NCI-H2227 treated with DMSO at 0.1 percent for 48 hours (cell line): ENCODE results near the gene DOCK11.
A peak's percentile ranks its signal among the peaks of the same experiment; 100 is the strongest.

Experiments
- DNase-seq: peaks from one replicate; lab custom pipeline; 2025; lab: John Stamatoyannopoulos, UW

The DOCK11 gene

DNA sequence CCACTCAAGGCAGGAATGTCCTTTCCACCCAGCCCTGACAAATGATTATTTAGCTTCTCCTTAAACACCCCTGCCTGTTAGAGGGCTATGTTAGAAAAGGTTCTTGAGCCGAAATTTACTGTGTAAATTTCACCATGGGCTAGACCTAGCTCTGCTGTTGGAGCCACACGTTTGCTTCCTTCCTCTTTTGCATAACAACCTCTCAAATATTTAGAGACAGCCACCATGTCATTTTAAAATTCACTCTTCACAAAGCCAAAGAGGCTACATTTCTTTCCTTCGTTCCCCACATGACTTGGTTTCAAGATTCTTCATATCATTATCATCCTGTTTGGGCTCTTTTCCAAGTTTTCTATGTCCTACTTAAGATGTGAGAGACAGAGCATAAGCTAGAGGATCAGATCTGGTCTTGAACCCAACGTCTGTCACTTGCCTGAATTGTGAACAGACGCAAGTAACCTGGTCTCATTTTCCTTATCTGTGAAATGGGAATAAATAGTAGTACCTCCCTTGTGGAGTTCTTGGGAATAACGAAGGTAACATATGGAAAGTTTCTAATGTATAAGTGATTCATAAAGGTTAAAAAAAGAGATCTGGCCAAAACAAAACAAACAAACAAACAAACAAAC is 6.7 kb downstream of the DOCK11 start:
- DNase-seq = no peak

DNA sequence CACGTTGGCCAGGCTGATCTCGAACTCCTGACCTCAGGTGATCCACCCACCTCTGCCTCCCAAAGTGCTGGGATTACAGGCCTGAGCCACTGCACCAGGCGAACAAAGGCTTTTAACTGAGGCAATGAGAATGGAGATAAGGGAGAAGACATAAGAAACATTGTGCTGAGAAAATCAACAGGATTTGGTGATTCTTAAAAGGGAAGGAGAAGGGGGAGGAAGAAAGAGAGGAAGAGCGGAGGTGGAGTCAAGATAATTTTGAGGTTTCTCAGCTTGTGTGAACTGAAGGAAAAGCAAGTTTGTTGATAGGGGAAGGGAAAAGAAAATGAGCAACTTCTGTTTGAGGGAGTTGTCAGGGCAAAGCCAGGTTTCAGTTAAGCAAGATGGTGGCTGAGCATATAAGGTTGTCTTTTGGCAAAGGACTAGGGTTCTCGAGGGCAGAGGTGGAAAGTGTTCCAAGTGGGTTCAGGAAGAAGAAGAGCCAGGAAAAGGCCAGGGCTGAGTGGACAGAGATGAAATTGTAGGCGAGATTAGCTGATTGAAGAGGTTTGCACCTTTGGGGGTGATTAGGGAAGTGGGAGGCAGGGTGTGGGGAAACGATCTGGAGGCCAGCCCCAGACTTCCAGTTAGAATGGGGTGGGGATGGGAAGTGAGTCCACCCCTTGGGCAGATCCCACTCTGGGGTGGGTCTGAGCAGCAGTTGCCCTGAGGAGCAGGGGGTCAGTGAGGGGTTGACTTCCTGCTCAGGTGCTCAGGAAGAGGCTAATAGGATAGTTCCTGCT is 7.8 kb downstream of the DOCK11 start:
- DNase-seq = no peak

DNA sequence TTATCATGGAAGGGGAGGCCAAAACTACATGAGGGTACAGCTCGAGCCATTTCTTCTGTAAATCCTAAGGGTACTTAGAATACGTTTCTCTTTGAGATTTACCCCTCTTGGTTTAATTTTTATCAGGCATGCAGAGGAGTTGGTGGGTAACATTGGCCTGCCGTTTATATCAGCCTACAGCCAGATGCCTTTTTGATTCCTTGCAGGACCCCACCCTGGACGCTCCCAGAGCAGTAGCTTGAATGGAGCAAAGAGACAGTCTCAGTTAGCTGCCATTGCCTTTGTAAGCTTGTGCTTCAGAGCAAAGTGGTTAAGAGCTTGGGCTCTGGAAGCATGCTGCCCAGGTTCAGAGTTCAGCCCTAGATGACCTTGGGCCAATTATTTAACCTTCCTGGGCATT is 9.0 kb downstream of the DOCK11 start:
- no peak for DNase-seq

DNA sequence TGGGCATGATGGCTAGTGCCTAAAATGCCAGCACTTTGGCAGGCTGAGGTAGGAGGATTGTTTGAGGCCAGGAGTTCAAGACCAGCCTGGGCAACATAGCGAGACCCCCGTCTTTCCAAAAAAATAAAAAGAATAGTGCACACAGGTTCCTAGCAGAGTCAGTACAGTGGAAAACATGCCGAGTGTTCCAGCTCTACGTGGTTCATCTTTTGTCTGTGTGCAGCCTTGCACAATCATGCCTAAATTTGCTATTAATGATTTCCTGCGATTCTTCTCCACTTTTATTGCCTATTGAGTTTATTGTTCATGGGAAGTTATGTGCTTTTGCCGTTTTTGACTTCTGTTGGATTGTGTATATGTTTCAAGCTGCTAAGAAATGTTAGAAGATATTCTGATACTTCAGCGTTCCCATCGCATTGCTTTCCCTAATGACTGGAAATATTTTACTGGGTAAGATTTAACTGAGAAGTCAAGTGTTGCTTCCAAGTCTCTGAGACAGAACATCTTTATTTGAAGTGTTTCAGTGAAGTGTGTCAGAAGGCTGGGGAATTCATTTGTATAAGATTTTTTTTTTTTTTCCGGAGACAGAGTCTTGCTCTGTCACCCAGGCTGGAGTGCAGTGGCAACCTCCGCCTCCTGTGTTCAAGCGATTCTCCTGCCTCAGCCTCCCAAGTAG is 11.3 kb downstream of the DOCK11 start:
- DNase-seq = no peak

DNA sequence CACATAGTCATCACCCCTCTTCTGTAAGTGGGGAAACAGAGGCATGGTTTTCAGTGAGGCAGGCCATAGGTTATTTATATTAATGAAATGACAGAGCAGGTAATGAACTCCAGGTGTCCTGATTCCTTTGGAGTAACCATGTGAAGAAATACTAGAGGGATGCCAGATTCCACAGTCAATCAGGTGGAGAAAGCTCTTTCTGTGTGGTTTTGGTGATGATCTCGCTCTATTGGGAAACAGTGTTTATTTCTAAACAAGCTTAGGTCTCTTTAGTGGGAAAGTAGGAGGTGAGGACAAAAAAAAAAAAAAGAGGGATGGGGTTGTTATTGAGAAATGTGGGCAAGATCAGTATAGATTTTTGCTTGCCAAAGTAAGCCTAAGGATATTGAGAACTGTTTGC is 12.2 kb downstream of the DOCK11 start:
- DNase-seq = no peak

DNA sequence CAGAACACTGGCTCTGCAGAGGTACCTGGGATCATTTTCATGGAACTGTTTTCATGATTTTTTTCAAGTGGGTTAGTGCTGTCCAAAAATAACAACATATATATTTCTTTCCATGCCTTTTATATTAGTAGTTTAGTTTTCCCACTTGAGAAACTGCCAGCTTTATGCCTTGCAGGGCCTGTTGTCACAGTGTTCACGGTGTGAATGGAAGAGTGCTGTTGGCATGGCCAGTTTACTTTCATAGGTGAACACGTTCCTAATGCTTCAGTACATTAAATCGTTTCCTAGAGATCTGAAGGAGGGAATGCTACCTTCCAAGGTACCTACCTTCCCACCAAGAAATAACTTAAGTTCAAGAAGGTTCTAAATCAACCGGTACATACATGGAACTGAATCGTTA is 12.6 kb downstream of the DOCK11 start:
- no peak for DNase-seq

DNA sequence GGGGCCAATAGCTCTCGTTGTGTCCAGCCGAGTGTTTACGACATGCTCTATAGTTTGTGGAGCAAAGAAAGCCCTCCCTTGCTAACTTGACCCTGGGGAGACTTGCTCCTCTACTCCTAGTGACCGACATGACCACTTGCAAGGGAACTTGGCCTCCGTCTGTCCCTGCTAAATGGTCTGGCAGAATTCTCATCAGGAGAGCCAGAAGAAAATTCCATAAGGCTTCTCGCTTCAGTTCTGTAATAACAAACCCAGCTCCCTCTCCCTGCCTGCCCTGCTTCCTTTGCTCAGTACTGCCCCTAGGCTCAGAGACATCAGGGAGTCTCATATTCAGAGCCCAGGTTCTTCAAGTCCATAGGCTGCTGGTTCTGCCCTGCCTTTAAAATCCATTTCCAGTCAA is 13.0 kb downstream of the DOCK11 start:
- DNase-seq = no peak

DNA sequence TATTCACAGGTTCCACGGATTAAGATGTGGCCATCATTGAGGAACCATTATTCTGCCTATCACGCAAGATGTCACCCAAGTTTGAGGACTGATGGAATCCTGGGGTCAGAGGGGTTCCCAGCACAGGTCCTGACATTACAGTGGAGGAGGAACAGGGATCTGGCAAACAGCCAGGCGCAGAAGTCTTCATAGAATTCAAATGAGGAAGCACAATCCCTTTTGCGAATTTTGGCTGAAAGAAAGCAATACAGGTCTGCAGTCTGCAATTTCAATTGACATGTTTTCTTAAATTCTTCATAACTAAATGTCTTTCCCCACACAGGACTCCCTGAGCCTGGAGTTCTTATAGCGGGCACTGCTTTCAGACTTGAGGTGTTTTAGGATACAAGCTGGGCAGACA is 14.5 kb downstream of the DOCK11 start:
- DNase-seq = no peak

DNA sequence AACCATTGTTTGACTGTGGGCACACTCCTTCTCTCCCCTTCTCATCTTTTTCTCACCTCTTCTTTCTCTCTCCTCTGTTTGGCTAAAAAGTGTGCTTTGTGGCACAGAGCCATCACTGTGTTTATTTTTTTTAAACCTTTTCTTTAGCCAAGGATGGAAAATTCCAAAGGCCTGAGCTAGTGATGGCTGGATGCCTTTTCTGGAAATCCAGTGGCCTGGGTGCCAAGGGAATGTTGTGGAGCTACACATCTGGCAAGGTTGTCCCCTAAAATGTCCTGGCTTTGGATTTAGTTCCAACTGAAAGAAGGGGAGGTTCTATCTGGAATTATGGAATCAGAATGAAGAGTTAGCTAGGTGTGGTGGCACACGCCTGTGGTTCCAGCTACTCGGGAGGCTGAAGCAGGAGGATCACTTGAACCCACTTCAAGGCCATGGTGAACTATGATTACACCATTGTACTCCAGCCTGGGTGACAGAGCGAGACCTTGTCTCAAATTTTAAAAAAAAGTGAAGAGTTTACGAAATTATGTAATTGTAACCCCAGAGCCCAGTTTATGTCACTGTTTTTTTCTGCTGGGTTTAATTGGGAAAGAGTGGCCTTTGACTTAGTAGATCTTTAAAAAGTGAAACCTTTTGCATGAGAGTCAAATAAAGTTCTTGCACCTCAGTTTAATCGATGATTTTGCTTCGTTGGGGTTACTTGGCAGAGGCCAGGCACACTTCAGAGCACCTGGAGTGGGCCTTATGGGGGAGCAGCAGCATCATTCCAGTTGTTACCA is 17.7 kb downstream of the DOCK11 start:
- no peak for DNase-seq

DNA sequence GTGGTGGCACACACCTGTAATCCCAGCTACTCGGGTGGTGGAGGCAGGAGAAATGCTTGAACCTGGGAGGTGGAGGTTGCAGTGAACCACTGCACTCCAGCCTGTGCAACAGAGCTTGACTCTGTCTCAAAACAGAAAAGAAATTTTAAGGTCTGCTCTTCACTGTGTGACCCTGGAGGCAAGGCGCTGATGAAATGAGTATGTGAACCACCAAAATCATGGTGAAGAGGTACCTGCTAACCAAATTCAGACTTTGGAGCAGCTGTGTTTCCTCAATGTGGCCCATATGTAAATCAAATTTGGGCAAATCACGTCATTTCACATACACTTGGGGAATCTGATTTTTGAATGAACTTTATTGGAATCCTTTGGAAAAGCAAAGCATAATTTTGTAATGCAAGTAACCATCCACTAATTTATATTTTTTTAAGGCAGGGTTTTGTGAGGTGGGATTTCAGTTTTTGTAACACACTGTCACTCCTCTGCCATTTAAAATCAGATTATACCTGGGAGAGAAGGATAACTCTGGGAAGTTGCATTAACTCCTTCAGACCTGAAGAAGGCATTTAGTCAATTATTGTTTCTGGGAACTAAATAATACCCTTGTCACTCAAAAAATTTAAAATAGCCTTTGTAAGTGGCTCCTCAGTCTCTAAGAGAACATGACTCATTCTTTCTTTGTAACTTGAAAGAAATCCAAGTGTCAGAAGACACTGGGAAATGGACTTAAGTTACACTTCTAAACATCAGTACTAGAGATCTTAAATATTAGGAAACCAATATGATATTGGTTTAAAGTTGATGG is 24.0 kb downstream of the DOCK11 start:
- peak; percentile 8 for DNase-seq

DNA sequence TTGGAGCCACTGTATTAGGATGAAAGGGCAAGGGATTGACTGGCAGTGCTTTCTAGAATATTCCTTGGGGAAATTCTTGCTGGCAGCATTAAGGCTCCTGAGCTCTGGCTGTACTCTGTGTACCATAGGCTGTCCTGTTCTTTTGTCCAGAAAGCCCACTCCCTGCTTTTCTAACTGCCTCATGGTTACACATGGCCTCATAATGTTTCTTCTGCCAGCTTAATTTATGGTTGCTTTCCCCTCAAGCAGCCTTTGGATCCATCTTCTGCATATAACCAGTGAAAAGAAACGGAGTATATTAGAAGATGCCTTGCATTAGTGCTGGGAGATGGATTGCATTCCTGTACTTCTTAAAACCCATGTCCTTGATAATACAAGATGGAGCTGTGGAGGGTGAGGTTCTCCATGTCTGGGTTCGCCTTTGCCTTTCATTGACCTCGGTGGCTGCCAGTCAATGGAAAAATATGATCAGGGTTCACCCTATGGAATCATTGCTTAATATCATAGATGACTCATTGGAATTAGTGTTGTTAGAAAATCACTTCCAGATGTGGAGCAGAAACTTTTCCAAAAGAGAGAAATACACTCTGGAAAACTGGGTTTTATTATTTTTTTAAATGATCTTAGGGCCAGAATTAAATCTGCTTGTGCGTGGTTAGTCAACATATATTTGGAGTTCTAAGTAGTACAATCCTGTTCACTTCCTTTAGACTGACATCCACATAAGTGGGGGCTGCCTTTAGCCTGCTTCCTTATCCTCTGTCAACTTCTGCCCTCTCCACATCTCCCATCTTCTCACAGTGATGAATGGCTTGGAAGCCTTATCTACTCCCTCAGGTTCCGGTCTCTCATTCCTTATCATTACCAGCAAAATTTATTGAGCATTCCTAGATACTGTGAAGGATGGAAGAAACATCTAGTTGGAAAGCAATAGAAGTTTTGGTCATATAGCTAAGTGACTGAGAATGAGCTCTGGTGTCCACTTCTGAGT is 24.9 kb downstream of the DOCK11 start:
- DNase-seq = no peak

DNA sequence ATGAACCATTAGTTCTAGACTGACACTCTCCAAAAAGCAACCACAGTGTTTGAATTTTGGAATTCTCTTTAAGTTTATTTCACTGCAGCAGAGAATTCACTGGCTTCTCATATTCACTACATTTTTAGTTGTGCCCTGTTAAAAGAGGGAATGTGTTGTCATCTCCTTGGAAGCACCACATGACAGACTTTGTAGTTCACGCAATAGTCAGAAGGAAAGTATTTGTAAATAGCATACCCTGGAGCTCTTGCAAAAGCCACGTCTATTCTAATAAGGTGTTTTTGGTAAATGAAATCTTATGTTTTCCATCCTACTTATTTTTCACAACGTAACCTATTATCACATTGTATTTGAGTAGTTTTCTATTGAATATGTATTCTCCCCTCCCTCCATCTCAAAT is 25.8 kb downstream of the DOCK11 start:
- no peak for DNase-seq

DNA sequence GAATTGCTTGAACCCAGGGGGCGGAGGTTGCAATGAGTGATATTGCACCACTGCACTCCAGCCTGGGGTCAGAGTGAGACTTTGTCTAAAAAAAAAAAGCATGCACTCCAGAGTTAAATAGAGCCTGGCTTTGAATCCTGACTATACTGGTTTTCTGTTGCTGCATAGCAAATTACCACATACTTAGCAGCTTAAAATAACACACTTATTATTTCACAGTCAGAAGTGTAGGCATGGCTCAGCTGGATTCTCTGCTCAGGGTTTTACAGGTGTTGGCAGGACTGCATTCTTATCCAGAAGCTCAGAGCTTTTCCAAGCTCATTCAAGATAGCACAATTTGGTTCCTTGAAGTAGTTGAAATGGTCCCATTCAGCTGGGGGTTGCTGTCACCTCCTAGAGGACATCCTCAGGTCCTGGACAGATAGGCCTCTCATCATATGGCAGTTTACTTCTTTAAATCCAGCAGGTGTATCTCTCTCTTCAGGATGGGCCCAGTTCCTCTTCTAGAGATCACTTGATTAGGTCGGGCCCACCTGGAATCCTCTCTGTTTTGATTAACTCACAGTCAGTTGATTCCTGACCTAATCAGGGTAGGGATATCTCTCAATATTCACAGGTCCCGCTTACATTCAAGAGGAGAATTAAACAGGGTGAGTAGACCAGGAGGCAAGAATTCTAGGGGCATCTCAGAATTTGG is 26.8 kb downstream of the DOCK11 start:
- no peak for DNase-seq

DNA sequence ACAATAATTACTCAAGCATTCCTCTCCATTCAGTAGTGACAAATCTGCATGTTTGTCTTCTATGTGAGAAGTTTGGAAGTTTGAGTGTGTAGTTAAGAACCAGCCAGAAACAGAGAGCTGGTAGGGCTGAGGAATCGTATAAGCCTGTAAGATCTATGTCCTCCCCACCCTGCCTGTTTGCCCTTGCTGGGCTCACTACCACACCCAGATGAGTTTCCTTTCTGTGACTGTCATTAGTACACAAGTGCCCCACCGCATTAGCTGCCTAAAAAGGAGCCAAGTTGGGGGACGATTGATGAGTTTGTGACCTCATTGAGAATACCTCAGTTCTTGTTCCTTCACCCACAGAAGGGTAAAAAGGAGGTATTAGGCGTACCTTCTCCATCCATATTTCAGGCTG is 28.3 kb downstream of the DOCK11 start:
- no peak for DNase-seq

DNA sequence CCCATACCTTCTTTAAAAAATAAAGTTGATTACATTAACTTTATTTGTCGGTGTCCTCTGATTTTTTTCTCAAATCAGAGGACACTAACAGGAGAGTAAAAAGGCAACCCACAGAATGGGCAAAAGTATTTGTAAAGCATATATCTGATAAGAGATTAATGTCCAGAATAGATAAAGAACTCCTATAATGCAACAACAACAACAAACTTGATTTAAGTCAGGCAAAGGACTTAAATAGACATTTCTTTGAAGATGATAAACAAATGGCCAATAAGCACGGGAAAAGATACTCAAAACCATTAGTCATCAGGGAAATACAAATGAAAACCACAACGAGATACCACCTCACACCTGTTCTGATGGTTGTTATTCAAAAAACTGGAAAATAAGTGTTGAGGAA is 28.7 kb downstream of the DOCK11 start:
- no peak for DNase-seq

DNA sequence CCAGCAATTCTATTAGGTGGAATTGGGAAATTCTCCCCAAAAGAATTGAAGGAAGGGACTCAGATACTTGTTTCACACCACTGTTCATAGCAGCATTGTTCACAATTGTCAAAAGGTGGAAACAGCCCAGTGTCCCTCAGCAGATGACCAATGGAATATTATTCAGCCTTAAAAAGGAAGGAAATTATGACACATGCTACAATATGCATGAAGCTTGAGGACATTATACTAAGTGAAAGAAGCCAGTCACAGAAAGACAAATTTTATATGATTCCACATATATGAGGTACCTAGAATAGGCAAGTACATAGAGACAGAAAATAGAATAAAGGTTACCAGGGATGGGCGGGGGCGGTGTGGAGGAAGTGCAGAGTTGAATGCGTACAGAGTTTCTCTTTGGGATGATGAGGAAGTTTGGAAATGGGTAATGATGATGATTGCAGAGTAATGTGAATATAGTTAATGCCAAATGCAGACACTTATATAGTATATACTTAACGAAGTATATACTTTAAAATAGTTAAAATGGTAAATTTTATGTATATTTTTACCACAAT is 29.6 kb downstream of the DOCK11 start:
- no peak for DNase-seq

DNA sequence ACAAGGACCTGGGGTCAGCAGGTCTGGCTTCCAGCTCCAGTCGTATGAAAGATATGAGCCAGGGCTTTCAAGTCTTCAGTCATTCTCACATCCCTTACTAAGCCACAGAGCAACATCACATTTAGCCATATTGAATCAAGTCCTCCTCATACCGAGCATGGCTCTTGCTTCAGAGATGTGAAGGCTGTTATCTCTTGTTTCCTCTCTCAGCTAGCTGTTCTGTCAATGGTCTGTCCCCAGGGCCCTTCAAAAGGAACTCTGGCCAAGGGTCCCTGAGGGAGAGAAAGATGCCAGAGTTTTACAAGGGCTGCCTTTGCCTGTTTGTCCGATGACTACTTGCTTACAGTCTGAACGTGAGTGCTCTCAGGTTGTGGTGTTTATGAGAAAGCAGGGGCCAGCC is 30.5 kb downstream of the DOCK11 start:
- DNase-seq = peak; percentile 25

DNA sequence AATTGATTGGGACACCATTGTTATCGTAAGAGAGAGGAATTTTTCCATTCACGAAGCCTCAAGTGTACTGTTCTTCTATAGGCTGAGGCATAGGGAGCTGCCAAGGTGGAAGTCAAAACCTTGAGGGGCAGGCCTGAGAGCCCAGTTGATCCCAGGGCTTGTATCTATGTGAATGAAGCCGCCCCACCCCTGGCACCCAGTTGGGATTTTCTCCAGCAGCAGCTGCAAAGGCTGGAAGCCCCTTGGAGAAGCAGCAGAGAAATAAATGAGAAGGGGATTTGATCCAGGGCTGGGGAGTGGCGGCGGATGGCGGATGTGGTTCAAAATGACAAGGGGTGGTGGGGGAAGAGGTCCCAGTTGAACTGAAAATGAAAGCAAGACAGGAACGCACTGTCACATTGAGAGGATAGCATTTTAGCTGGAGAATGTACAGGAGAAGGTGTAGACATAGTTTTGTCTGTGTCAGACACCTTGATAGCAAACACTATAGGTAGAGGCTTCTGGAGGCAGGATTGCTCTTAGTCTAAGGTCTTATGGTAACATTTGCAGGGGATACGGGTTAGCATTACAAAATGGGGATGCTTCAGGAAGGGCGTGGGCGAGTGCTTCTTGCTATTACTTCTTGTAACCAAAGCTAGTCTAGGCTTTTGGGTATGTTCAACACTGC is 32.6 kb downstream of the DOCK11 start:
- DNase-seq = no peak
